Coronary artery (tissue), 2 donors: Measurements from ENCODE around the gene LYRM2.

Source experiments
- DNase-seq: peaks from one replicate; pipeline ENCODE4 v3.0.0-alpha.2; 2017; ENCODE audit warnings: low spot score
- H3K27ac ChIP-seq, 2 donors: fragments of 200-600 bp; sonication (generic); one replicate each; pipeline ENCODE4 v1.5.1; 2016 to 2019
- H3K4me3 ChIP-seq: fragments of 200-600 bp; sonication (generic); 2 replicates; pipeline ENCODE4 v1.5.1; 2016; ENCODE audit warnings: mild to moderate bottlenecking, moderate library complexity
- TF ChIP-seq, protein P1 (sequence below): fragments of 200-600 bp; sonication (generic); IDR thresholded peaks from one replicate; pipeline ENCODE4 v1.5.1; 2019; ENCODE audit warnings: antibody characterized with exemption

The LYRM2 gene

DNA sequence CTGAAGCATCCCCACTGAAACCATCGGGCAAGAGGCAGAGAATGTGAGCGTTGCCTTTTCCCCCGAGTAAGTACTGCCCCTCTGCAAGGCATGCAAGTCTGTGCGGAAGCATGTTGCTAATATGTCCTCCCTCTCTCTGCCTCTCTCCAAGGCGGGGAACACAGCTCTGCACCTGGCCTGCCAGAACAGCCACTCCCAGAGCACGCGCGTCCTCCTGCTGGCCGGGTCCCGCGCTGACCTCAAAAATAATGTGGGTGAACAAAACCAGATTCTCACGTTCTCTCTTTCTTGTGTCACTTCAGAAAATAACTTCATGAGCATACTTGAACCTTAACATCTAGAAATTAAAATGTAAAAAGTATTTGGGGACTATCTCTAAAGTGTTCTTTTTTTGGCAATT is 26.4 kb downstream of the LYRM2 start:
- H3K4me3 ChIP-seq = no peak overlapping the region
- H3K27ac ChIP-seq = no peak overlapping the region
- DNase-seq = no peak
- TF ChIP-seq, protein P1, sequence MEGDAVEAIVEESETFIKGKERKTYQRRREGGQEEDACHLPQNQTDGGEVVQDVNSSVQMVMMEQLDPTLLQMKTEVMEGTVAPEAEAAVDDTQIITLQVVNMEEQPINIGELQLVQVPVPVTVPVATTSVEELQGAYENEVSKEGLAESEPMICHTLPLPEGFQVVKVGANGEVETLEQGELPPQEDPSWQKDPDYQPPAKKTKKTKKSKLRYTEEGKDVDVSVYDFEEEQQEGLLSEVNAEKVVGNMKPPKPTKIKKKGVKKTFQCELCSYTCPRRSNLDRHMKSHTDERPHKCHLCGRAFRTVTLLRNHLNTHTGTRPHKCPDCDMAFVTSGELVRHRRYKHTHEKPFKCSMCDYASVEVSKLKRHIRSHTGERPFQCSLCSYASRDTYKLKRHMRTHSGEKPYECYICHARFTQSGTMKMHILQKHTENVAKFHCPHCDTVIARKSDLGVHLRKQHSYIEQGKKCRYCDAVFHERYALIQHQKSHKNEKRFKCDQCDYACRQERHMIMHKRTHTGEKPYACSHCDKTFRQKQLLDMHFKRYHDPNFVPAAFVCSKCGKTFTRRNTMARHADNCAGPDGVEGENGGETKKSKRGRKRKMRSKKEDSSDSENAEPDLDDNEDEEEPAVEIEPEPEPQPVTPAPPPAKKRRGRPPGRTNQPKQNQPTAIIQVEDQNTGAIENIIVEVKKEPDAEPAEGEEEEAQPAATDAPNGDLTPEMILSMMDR = no peak

DNA sequence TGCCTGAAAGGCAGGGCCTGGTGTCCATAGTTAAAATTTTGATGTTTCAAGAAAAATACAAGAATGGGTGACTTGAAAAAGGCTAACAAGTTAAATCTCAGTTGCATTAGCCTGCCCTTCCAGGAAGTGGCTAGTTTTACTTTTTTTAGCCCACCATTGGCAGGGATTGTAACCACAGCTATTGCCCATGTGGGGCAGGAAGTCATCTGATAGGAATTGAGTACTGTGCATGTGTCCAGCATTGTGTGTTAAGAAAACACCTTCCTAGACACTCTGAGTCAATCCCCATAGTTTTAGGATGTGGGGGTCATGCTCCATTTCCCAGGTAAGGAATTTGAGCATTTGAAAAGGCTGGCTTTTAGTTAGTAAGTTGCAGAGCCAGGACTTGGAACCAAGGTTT is 26.9 kb downstream of the LYRM2 start:
- no peak overlapping the region for H3K4me3 ChIP-seq
- TF ChIP-seq, protein P1 = no peak
- DNase-seq = no peak
- no peak overlapping the region for H3K27ac ChIP-seq

DNA sequence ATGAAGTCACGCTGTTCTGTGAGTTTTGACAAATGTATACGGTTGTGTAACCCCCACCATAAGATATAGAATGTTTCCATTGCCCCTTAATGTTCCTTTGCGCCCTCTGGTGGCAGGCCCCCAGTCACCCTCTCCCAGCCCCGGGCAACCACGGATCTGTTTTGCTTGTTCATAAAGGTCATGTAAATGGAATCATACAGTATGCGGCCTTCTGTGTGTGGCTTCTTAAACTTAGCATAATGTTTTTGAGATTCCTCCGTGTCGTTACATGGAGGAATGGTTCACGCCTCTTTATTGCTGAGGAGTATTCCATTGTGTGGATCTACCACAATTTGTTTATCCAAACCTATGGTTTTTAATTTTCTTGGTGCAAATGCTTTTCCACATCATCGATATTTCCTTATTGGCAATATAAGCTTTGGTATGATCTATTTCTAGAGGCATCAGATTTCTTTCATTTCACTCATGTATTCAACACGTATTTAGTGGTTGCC is 28.4 kb downstream of the LYRM2 start:
- Histone ChIP-seq H3K27ac (no peak overlapping the region), H3K4me3 (no peak overlapping the region)
- TF ChIP-seq, protein P1 = peak; percentile 58
- DNase-seq = no peak

DNA sequence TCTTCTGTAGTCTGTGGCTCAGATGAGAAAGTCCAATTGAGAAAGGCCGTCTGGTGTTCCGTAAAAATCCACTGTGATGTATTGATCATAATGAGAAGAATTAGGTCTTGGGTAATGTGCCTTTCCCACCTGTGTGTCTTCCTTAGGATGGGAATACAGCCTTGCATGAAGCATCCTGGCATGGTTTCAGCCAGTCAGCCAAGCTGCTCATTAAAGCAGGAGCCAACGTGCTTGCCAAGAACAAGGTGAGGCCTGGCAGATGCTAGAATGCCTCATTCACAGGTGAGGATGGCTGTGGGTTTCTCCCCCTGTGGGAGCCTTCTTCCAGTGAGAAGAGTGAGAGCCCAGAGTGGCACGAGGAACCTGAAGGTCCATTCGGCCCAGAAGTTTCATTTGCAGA is 32.7 kb downstream of the LYRM2 start:
- Histone ChIP-seq H3K4me3 (no peak overlapping the region), H3K27ac (no peak overlapping the region)
- DNase-seq = no peak
- TF ChIP-seq, protein P1 = no peak

DNA sequence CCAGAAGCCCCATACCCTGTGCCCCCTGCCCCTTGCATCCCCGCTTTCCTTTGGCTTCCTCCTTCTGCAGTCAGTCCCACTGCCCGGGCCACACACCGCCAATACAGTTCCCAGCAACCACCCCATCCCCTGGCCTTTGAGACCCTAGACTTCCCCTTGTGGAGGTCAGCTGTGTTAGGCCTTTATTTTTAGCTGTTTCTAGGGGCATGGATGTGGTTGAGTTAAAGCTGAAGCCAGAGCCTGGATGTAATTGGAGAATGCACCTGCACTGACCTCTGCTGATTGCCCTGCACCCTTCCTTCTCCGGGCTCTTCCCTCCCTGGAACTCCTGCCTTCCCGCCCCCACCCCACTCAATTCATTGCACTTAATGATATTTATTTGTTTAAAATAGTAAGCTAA is 33.9 kb downstream of the LYRM2 start:
- no peak overlapping the region for H3K4me3 ChIP-seq
- TF ChIP-seq, protein P1 = no peak
- no peak overlapping the region for H3K27ac ChIP-seq
- no peak for DNase-seq

DNA sequence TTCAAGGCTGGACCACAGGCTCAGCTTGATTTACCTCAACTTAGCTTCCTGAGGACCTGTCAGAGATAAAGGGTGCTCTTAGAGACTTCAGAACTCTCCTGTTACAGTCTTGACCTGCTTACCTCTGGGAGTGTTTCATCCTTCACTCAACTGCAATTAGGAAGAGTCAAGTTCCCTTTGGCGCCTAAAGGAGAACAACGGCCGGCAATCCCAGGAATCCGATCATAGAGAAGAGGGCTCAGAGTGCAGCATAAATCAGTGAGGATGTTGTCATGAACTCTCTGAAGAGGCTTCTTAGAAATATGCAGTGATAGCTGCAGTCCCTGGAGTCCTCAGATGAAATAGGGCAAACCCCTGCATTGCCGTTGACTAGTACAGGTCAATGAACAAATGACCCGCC is 36.4 kb downstream of the LYRM2 start:
- TF ChIP-seq, protein P1 = no peak
- DNase-seq = no peak
- Histone ChIP-seq H3K4me3 (no peak overlapping the region), H3K27ac (no peak overlapping the region)

DNA sequence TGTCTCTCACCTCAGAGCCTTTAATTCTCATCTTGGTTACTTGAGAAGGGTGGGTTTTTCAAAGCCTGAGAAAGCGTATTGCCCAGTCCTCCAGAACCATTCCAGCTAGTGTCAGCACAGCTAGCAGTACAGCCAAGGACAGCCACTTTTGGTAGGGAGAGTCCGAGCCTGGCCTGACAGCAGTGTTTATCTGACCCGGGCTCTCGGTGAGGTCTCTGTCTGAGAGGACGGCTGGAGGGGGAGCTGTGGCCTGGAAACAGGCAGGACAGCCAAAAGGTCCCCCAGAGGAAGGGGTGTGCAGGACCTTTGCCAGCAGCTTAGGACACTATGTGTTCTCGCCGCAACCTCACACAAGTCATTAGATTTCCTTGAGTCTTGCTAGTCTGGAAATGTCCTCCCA is 38.8 kb downstream of the LYRM2 start:
- TF ChIP-seq, protein P1 = no peak
- DNase-seq = no peak
- peak overlapping the region; percentile 30 for H3K4me3 ChIP-seq
- peak overlapping the region; percentile 17 to 73 for H3K27ac ChIP-seq
